Vagina (tissue), 2 donors: ENCODE data around the gene TSPAN12.

Experiments
- POLR2AphosphoS5 ChIP-seq, 2 donors: sonication (generic); formaldehyde crosslinking; IDR thresholded peaks; one replicate each; pipeline ENCODE4 v1.9.0; 2017; ENCODE audit warnings: antibody characterized with exemption in 2 of 2, mild to moderate bottlenecking in 2 of 2, low read depth in 1 of 2; ENCODE audit not compliant: insufficient read depth in 1 of 2
- TF ChIP-seq, protein P1 (sequence below), 3 experiments: fragments of 450-650 bp in 2 of 3; fragments of 200-600 bp in 1 of 3; sonication (generic) in 1 of 3; IDR thresholded peaks; one replicate each; pipeline ENCODE4 v1.5.1; 2017 to 2019; ENCODE audit warnings: antibody characterized with exemption in 3 of 3, mild to moderate bottlenecking in 2 of 3, moderate library complexity in 2 of 3

DNA sequence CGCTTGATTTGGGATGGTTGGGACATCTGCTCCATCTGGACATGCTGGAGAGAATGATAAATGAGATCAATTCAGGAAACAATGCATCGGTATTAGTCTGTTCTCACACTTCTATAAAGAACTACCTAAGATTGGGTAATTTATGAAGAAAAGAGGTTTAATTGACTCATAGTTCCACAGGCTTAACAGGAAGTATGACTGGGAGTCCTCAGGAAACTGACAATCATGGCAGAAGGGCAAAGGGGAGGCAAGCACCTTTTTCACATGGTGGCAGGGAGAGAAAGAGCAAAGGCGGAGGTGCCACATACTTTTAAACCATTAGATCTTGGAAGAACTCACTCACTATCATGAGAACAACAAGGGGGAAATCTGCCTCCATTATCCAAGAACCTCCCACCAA is 16.8 kb upstream of the TSPAN12 start:
- TF ChIP-seq, protein P1, sequence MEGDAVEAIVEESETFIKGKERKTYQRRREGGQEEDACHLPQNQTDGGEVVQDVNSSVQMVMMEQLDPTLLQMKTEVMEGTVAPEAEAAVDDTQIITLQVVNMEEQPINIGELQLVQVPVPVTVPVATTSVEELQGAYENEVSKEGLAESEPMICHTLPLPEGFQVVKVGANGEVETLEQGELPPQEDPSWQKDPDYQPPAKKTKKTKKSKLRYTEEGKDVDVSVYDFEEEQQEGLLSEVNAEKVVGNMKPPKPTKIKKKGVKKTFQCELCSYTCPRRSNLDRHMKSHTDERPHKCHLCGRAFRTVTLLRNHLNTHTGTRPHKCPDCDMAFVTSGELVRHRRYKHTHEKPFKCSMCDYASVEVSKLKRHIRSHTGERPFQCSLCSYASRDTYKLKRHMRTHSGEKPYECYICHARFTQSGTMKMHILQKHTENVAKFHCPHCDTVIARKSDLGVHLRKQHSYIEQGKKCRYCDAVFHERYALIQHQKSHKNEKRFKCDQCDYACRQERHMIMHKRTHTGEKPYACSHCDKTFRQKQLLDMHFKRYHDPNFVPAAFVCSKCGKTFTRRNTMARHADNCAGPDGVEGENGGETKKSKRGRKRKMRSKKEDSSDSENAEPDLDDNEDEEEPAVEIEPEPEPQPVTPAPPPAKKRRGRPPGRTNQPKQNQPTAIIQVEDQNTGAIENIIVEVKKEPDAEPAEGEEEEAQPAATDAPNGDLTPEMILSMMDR (IDR thresholded peaks at IDR 0.05): no peak
- no peak for TF ChIP-seq POLR2AphosphoS5 (IDR thresholded peaks at IDR 0.05; ENCODE audit: insufficient read depth in 1 of 2, low read depth in 1 of 2)
